Large intestine (tissue), 3 donors: ENCODE results near the gene ALKBH3. TPM values are rescaled to one million over a fixed set of nuclear protein-coding genes. Genes with fewer than 3 reads are reported as not detected.

ENCODE experiments used
- DNase-seq, 2 donors: peaks; one replicate each; pipeline versions ENCODE4 v3.0.0 to v3.0.0-alpha.2; 2013
- H3K27ac ChIP-seq: one replicate; pipeline ENCODE4 v1.5.1; 2013; ENCODE audit warnings: low read length
- H3K27me3 ChIP-seq: 2 replicates; pipeline ENCODE4 v1.6.1; 2013; ENCODE audit warnings: low read length; ENCODE audit not compliant: control insufficient read depth, insufficient read depth
- H3K36me3 ChIP-seq: 2 replicates; pipeline ENCODE4 v1.6.1; 2013; ENCODE audit warnings: low read length; ENCODE audit not compliant: control insufficient read depth, insufficient read depth
- H3K4me1 ChIP-seq: one replicate; pipeline ENCODE4 v1.6.1; 2013; ENCODE audit warnings: low read length; ENCODE audit not compliant: control insufficient read depth, insufficient read depth
- H3K4me3 ChIP-seq: one replicate; pipeline ENCODE4 v1.5.1; 2013; ENCODE audit warnings: low read length
- H3K9me3 ChIP-seq: one replicate; pipeline ENCODE4 v1.6.1; 2013; ENCODE audit warnings: mild to moderate bottlenecking, low read depth, low read length, moderate library complexity; ENCODE audit not compliant: control insufficient read depth
- WGBS: methylation state at CpG from one replicate; pipeline ENCODE4 v1.1.5; 2013; ENCODE audit warnings: low lambda C conversion rate; ENCODE audit not compliant: insufficient coverage; 5-methylcytosine and 5-hydroxymethylcytosine counted together
- polyA plus RNA-seq: library from polyadenylated mRNA; unstranded; fragments of 120-200 nt; gene quantifications from one replicate; pipeline ENCODE4 v1.2.1, GENCODE V29; 2013

ALKBH3 gene
- polyA plus RNA-seq, 1 donor = 32.4 TPM

DNA sequence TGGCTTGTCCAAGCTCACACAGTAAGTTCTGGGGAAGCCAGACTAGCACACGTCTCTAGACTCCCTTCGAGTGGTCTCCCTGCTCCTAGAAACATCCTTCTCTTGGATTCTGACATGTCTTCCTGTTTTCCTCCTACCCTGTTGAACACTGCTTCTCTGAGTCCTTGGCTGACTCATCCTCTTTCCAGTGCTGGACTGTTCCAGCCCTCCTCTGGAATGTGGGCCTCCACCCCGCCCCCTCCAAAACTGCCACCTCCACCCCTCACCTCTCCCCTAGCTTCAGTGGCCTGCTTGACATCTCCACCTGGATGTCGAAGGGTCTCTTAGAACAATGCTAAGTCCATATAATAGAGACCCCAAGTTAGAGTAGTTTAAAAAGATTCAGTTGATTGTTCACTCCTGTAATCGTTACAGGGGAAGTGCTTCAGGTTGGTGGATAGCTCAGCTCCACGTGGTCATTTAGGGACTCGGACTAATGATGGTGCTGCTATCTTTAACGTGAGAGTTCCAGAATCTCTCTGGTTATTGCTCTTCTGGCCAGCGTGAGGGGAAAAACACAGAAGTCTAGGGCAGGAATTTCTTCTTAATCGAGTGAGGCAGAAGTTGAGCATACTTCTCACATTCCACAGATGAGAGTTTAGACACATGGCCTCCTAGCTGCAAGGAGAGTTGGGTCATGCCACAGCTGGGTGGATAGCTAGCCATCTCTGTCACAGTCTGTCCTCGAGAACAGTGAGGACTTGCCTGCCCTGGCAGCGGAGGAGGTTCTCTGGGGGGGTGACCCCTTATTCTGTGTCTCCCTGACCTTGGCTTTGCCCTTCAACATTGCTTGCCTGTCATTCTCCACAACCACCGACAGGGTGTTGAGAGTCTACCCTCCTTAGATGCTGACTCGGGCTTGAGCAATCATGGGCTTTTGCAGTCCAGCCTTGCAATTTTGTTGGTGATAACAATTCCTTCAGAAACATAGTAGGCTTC is 57.1 kb downstream of the ALKBH3 start:
- Histone ChIP-seq H3K9me3 (no peaks in the 10 kb centered on the region), H3K4me1 (peaks cover 9% of the 10 kb centered on the region), H3K27ac (no peak overlapping the region), H3K4me3 (no peak overlapping the region), H3K27me3 (peaks cover 53% of the 10 kb centered on the region), H3K36me3 (no peaks in the 10 kb centered on the region)
- no peak for DNase-seq
- no CpG with 5 or more reads among the region's 14 CpGs for WGBS

DNA sequence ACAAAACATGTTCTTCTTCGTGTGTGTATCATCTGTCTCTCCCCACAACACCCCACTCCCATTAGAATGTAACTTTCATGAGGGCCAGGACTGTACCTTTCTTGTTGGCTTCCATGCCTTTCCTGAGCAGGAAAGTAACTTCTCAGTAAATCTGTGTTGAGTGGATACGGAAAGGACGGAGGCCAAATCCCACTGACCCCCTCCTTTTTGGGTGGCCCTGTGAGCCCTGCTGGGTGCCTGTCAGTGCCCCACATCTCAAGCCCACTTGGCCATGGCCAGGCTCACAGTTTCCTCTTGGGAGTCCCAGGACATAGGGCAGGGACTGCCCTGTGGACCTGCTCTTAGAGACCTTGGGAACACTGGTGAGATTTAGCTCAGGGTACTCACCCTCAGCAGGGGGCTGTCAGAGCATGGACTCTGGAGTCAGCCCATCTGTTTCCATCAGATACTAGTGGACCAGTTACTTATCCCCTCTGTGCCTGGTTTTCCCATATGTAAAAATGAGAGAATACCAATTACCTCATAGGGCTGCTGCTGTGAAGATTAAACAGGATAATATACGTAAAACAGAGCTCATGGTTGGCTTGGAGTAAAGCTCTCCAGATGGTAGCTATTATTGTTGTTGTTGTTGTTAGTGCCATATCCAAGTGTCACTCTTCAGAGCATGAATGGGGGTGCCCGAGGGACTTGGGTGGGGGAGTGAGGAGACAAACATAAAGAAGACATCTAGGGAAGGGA is 60.8 kb downstream of the ALKBH3 start:
- Histone ChIP-seq H3K4me3 (peak overlapping the region; percentile 46), H3K27ac (peak overlapping the region; percentile 84), H3K27me3 (peaks cover 60% of the 10 kb centered on the region), H3K4me1 (peaks cover 7% of the 10 kb centered on the region), H3K36me3 (no peaks in the 10 kb centered on the region), H3K9me3 (peaks cover 6% of the 10 kb centered on the region)
- 25% methylated on average over 1 of the region's 5 CpGs for WGBS
- no peak for DNase-seq

DNA sequence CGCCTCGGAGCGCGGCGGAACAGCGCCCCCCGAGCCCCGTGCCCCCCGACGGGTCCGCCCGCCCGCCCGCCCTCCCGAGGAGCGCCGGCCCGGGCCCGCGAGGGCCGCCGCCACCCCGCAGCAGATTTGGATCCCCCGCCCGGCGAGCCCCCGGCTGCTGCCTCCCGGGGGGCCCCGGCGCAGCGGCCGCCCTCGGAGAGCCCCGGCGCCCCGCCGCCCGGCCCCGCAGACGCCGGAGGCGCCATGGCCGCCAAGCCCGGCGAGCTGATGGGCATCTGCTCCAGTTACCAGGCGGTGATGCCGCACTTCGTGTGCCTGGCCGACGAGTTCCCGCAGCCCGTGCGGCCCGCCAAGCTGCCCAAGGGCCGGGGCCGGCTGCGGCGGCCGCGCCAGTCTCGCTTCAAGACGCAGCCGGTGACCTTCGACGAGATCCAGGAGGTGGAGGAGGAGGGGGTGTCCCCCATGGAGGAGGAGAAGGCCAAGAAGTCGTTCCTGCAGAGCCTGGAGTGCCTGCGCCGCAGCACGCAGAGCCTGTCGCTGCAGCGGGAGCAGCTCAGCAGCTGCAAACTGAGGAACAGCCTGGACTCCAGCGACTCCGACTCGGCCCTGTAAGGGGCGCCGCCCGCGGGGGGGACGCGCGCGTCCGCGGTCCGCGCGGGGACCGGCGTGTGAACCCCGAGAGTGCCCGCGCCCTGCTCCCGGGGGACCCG is 62.2 kb downstream of the ALKBH3 start:
- Histone ChIP-seq H3K36me3 (no peaks in the 10 kb centered on the region), H3K27ac (peak overlapping the region; percentile 58), H3K9me3 (peaks cover 6% of the 10 kb centered on the region), H3K4me1 (peaks cover 7% of the 10 kb centered on the region), H3K4me3 (peak overlapping the region; percentile 51), H3K27me3 (peaks cover 71% of the 10 kb centered on the region)
- DNase-seq = peak in 1 of 2 donors; percentile 59
- no CpG with 5 or more reads among the region's 94 CpGs for WGBS

GRCh38 chr11:43943372-43943930 is 62.8 kb downstream of the ALKBH3 start:
- peaks cover 7% of the 10 kb centered on the region for H3K4me1 ChIP-seq
- H3K36me3 ChIP-seq = no peaks in the 10 kb centered on the region
- no peak for DNase-seq
- 3% methylated on average over 6 of the region's 48 CpGs for WGBS
- peaks cover 69% of the 10 kb centered on the region for H3K27me3 ChIP-seq
- H3K9me3 ChIP-seq = peaks cover 6% of the 10 kb centered on the region
- peak overlapping the region; percentile 64 for H3K4me3 ChIP-seq
- peak overlapping the region; percentile 60 for H3K27ac ChIP-seq

- peak overlapping the region; percentile 64 for H3K4me3 ChIP-seq
- no peaks in the 10 kb centered on the region for H3K36me3 ChIP-seq
- peaks cover 6% of the 10 kb centered on the region for H3K9me3 ChIP-seq
- no CpG with 5 or more reads among the region's 54 CpGs for WGBS
- no peak for DNase-seq
- H3K4me1 ChIP-seq = peaks cover 7% of the 10 kb centered on the region
- peak overlapping the region; percentile 60 for H3K27ac ChIP-seq
- peaks cover 67% of the 10 kb centered on the region for H3K27me3 ChIP-seq
Observed at GRCh38 chr11:43943931-43944751, 63.5 kb downstream of the ALKBH3 start.

DNA sequence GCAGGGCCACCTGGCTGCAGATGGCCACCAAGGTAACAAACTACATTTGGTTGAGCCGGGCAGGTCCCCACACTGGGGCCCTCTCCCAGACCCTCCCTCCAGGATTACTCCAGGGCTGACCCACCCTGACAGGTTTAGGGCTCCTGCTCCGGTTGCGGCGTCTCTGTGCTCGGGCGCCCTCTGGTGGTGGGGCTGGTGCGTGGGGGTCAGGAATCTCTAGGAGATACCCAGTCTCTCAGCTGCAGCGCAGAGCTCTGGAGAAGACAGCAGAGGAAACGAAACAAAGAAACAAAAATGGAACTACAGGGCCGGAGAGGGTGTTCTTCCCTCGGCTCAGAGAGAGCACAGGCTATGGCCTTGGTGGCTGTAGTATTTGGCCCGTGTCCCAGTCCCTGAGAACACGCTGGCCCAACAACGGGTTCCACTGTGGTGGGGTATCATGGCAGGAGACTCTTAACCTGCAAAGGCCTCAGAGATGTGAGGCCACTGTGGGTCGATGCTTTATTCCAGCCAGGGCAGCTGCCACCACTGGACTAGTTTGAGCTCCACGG is 64.2 kb downstream of the ALKBH3 start:
- Histone ChIP-seq H3K4me1 (peaks cover 7% of the 10 kb centered on the region), H3K4me3 (peak overlapping the region; percentile 64), H3K36me3 (no peaks in the 10 kb centered on the region), H3K27me3 (peaks cover 68% of the 10 kb centered on the region), H3K27ac (peak overlapping the region; percentile 60), H3K9me3 (peaks cover 6% of the 10 kb centered on the region)
- peak in 1 of 2 donors; percentile 46 for DNase-seq
- WGBS = no CpG with 5 or more reads among the region's 16 CpGs

- no peak for DNase-seq
- Histone ChIP-seq H3K4me3 (no peak overlapping the region), H3K27ac (no peak overlapping the region), H3K9me3 (peaks cover 6% of the 10 kb centered on the region), H3K36me3 (no peaks in the 10 kb centered on the region), H3K4me1 (peaks cover 7% of the 10 kb centered on the region), H3K27me3 (peaks cover 52% of the 10 kb centered on the region)
- WGBS = no CpG with 5 or more reads among the region's 9 CpGs
Observed at GRCh38 chr11:43947003-43947500, 66.4 kb downstream of the ALKBH3 start.

GRCh38 chr11:43947815-43948214 is 67.2 kb downstream of the ALKBH3 start:
- H3K36me3 ChIP-seq = no peaks in the 10 kb centered on the region
- DNase-seq = no peak
- WGBS = no CpG with 5 or more reads among the region's 1 CpG
- peaks cover 6% of the 10 kb centered on the region for H3K9me3 ChIP-seq
- peaks cover 50% of the 10 kb centered on the region for H3K27me3 ChIP-seq
- no peak overlapping the region for H3K27ac ChIP-seq
- H3K4me3 ChIP-seq = no peak overlapping the region
- H3K4me1 ChIP-seq = peaks cover 7% of the 10 kb centered on the region
